Mesendoderm (in vitro differentiated cells): ENCODE data around the gene UBE2Q2.
"Not testable (repeated sequence)": the region's sequence is repeated elsewhere in the genome, so short reads cannot be mapped to it uniquely, and the experiment has no call there.

ENCODE experiments used
- DNase-seq: peaks from one replicate; pipeline ENCODE4 v3.0.0; 2013
- H2AK5ac ChIP-seq: 2 replicates; pipeline ENCODE4 v1.6.1; 2013; ENCODE audit warnings: low read length, inconsistent platforms
- H2BK120ac ChIP-seq: 2 replicates; pipeline ENCODE4 v1.6.1; 2013; ENCODE audit warnings: low read depth, mild to moderate bottlenecking, low read length, moderate library complexity, mixed read lengths
- H2BK15ac ChIP-seq: replicated peaks from 2 replicates; pipeline ENCODE4 v1.6.1; 2013; ENCODE audit warnings: low read depth, mild to moderate bottlenecking, moderate library complexity
- H2BK5ac ChIP-seq: 2 replicates; pipeline ENCODE4 v1.6.1; 2013; ENCODE audit warnings: low read length, inconsistent platforms
- H3K18ac ChIP-seq: 2 replicates; pipeline ENCODE4 v1.6.1; 2013; ENCODE audit warnings: mild to moderate bottlenecking, low read length, mixed read lengths
- H3K23ac ChIP-seq: one replicate; pipeline ENCODE4 v1.6.1; 2013; ENCODE audit warnings: low read length
- H3K27ac ChIP-seq: 2 replicates; pipeline ENCODE4 v1.5.1; 2013; ENCODE audit warnings: low read depth, mild to moderate bottlenecking, inconsistent platforms, low read length, moderate library complexity
- H3K27me3 ChIP-seq: 2 replicates; pipeline ENCODE4 v1.6.1; 2013; ENCODE audit warnings: low read length, control low read depth, mild to moderate bottlenecking, inconsistent platforms; ENCODE audit not compliant: insufficient read depth, poor library complexity
- H3K36me3 ChIP-seq: 2 replicates; pipeline ENCODE4 v1.6.1; 2013; ENCODE audit warnings: low read length, inconsistent platforms; ENCODE audit not compliant: control insufficient read depth, insufficient read depth
- H3K4ac ChIP-seq: one replicate; pipeline ENCODE4 v1.6.1; 2013; ENCODE audit warnings: low read depth, mild to moderate bottlenecking, low read length, moderate library complexity
- H3K4me1 ChIP-seq: 2 replicates; pipeline ENCODE4 v1.6.1; 2013; ENCODE audit warnings: low read depth, low read length, inconsistent platforms; ENCODE audit not compliant: control insufficient read depth
- H3K4me2 ChIP-seq: 2 replicates; pipeline ENCODE4 v1.6.1; 2013; ENCODE audit warnings: low read length
- H3K4me3 ChIP-seq: 2 replicates; pipeline ENCODE4 v1.5.1; 2013; ENCODE audit warnings: mild to moderate bottlenecking, low read length
- H3K56ac ChIP-seq: one replicate; pipeline ENCODE4 v1.6.1; 2013; ENCODE audit warnings: low read length
- H3K79me1 ChIP-seq: 2 replicates; pipeline ENCODE4 v1.6.1; 2013; ENCODE audit warnings: low read length, inconsistent platforms
- H3K79me2 ChIP-seq: 2 replicates; pipeline ENCODE4 v1.6.1; 2013; ENCODE audit warnings: mild to moderate bottlenecking, low read length; ENCODE audit not compliant: control insufficient read depth, insufficient read depth
- H3K9ac ChIP-seq: 2 replicates; pipeline ENCODE4 v1.6.1; 2013; ENCODE audit warnings: low read length, inconsistent platforms
- H4K5ac ChIP-seq: one replicate; pipeline ENCODE4 v1.6.1; 2013; ENCODE audit warnings: low read length
- H4K8ac ChIP-seq: one replicate; pipeline ENCODE4 v1.6.1; 2013; ENCODE audit warnings: low read depth, mild to moderate bottlenecking, control low read depth, low read length, moderate library complexity
- WGBS: extraction: QIAGEN DNeasy Blood & Tissue Kit; methylation state at CpG from one replicate; pipeline ENCODE4 v1.1.7; 2013; ENCODE audit warnings: low lambda C conversion rate, missing lambda C conversion rate; ENCODE audit not compliant: insufficient coverage; ENCODE audit errors: extremely low coverage; 5-methylcytosine and 5-hydroxymethylcytosine counted together

The UBE2Q2 gene

DNA sequence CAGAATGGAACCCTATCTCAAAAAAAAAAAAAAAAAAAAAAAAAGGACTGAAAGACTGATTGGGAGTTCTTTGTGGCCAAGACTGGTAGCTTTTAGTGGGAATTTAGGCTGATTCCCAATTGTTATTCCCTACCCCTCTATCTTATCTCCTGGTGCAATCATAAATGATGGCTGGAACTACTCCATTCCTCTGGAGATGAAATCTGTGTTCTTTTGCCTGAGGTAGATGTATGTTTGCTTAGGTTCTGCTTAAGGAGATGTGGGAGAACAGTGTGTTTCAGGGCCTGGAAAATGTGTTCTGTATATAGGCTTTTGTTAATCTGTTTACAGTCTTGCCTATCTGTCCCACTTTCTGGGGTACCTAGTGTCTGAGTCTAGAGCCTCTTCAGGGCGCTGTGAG is 19.5 kb downstream of the UBE2Q2 start:
- no peak overlapping the region for H4K8ac ChIP-seq
- no peak overlapping the region for H3K18ac ChIP-seq
- H3K9ac ChIP-seq: no peak overlapping the region
- peaks cover 1% of the 10 kb centered on the region for H3K79me2 ChIP-seq
- no peak overlapping the region for H2BK120ac ChIP-seq
- no peak overlapping the region for H2AK5ac ChIP-seq
- H3K79me1 ChIP-seq: peaks cover 10% of the 10 kb centered on the region
- H3K4ac ChIP-seq: no peak overlapping the region
- no peak overlapping the region for H3K4me3 ChIP-seq
- H3K27ac ChIP-seq: no peak overlapping the region
- no peaks in the 10 kb centered on the region for H3K27me3 ChIP-seq
- no peak overlapping the region for H2BK5ac ChIP-seq
- H3K36me3 ChIP-seq: no peaks in the 10 kb centered on the region
- H3K4me2 ChIP-seq: no peak overlapping the region
- no peak for DNase-seq
- no peak overlapping the region for H3K56ac ChIP-seq
- no CpG with 5 or more reads among the region's 1 CpG for WGBS
- H4K5ac ChIP-seq: no peak overlapping the region
- H3K4me1 ChIP-seq: no peaks in the 10 kb centered on the region
- H3K23ac ChIP-seq: no peak overlapping the region
- H2BK15ac ChIP-seq: no peak overlapping the region

GRCh38 chr15:75864213-75865059 is 21.2 kb downstream of the UBE2Q2 start:
- no peak overlapping the region for H2AK5ac ChIP-seq
- no peaks in the 10 kb centered on the region for H3K27me3 ChIP-seq
- H4K5ac ChIP-seq: no peak overlapping the region
- H3K4me2 ChIP-seq: no peak overlapping the region
- H3K56ac ChIP-seq: no peak overlapping the region
- H3K79me1 ChIP-seq: peaks cover 6% of the 10 kb centered on the region
- H3K4me1 ChIP-seq: no peaks in the 10 kb centered on the region
- no peak overlapping the region for H2BK120ac ChIP-seq
- H3K36me3 ChIP-seq: no peaks in the 10 kb centered on the region
- no peak overlapping the region for H3K27ac ChIP-seq
- DNase-seq: no peak
- no peak overlapping the region for H2BK5ac ChIP-seq
- no peak overlapping the region for H3K4me3 ChIP-seq
- H3K18ac ChIP-seq: no peak overlapping the region
- H3K9ac ChIP-seq: no peak overlapping the region
- peaks cover 1% of the 10 kb centered on the region for H3K79me2 ChIP-seq
- H3K4ac ChIP-seq: no peak overlapping the region
- no peak overlapping the region for H4K8ac ChIP-seq
- WGBS: no CpG with 5 or more reads among the region's 5 CpGs
- H2BK15ac ChIP-seq: no peak overlapping the region
- H3K23ac ChIP-seq: no peak overlapping the region

DNA sequence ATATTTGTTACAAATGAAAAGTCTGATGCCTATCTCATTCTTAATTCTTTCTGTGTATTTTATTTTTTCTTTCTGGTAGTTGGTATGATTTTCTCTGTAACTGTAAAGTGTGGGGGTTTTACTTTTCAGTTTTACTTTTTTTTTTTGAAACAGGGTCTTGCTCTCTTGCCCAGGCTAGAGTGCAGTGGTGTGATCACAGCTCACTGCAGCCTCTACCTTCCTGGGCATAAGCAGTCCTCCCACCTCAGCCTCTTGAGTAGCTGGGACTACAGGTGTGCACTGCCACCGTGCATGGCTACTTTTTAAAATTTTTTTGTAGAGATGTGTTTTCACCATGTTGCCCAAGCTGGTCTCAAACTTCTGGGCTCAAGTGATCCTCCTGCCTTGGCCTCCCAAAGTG is 22.8 kb downstream of the UBE2Q2 start:
- not testable (repeated sequence) for H3K18ac ChIP-seq, H3K79me2 ChIP-seq, H3K23ac ChIP-seq, H3K27ac ChIP-seq, H3K79me1 ChIP-seq, H3K4ac ChIP-seq, H4K5ac ChIP-seq, H3K36me3 ChIP-seq, H3K9ac ChIP-seq, H3K27me3 ChIP-seq, H2BK120ac ChIP-seq, H3K56ac ChIP-seq, H2BK15ac ChIP-seq, H3K4me1 ChIP-seq, H3K4me3 ChIP-seq, DNase-seq, H4K8ac ChIP-seq, H3K4me2 ChIP-seq, H2AK5ac ChIP-seq, H2BK5ac ChIP-seq
- no CpG with 5 or more reads among the region's 1 CpG for WGBS

DNA sequence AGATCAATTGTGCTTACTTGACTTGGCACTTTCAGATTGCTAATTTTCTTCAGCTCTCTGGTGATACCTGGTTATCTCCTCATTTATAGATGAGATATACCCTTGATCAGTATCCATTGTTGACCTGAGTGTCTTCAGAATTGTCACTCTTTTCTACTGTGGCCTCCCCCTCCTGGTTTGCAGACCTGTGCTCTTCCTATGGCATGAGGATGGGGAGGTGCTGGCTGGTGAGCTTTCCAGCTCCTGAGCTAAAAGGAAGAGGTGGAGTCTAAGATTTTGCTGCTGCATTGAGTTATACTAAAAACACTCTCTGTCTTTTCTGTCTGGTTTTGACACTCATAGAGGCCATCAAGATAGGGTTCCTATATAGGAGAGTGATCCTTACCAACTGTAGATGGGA is 23.7 kb downstream of the UBE2Q2 start:
- peak; percentile 42 for DNase-seq
- Histone ChIP-seq H3K4ac (no peak overlapping the region), H3K23ac (no peak overlapping the region), H3K4me2 (no peak overlapping the region), H4K5ac (no peak overlapping the region), H2BK5ac (no peak overlapping the region), H3K79me2 (no peaks in the 10 kb centered on the region), H3K4me1 (no peaks in the 10 kb centered on the region), H3K27me3 (no peaks in the 10 kb centered on the region), H2BK15ac (no peak overlapping the region), H4K8ac (no peak overlapping the region), H2BK120ac (no peak overlapping the region), H3K79me1 (peaks cover 3% of the 10 kb centered on the region), H3K56ac (no peak overlapping the region), H3K9ac (no peak overlapping the region), H3K18ac (no peak overlapping the region), H2AK5ac (no peak overlapping the region), H3K4me3 (no peak overlapping the region), H3K36me3 (no peaks in the 10 kb centered on the region), H3K27ac (no peak overlapping the region)

GRCh38 chr15:75867449-75867848 is 24.2 kb downstream of the UBE2Q2 start:
- no peak for DNase-seq
- Histone ChIP-seq H3K27ac (no peak overlapping the region), H3K27me3 (no peaks in the 10 kb centered on the region), H3K79me1 (peaks cover 2% of the 10 kb centered on the region), H3K9ac (no peak overlapping the region), H3K56ac (no peak overlapping the region), H3K4ac (no peak overlapping the region), H3K18ac (no peak overlapping the region), H2BK5ac (no peak overlapping the region), H4K8ac (no peak overlapping the region), H3K4me2 (no peak overlapping the region), H3K4me1 (no peaks in the 10 kb centered on the region), H2BK120ac (no peak overlapping the region), H3K36me3 (no peaks in the 10 kb centered on the region), H3K4me3 (no peak overlapping the region), H2AK5ac (no peak overlapping the region), H3K23ac (no peak overlapping the region), H3K79me2 (no peaks in the 10 kb centered on the region), H4K5ac (no peak overlapping the region), H2BK15ac (no peak overlapping the region)
- WGBS: no CpG with 5 or more reads among the region's 4 CpGs

GRCh38 chr15:75868019-75868418 is 24.8 kb downstream of the UBE2Q2 start:
- no peak overlapping the region for H3K4me3 ChIP-seq
- no peak overlapping the region for H4K5ac ChIP-seq
- H3K9ac ChIP-seq: no peak overlapping the region
- no CpG with 5 or more reads among the region's 3 CpGs for WGBS
- H2BK5ac ChIP-seq: no peak overlapping the region
- H3K79me1 ChIP-seq: peaks cover 2% of the 10 kb centered on the region
- H3K4ac ChIP-seq: no peak overlapping the region
- no peak overlapping the region for H2AK5ac ChIP-seq
- no peaks in the 10 kb centered on the region for H3K4me1 ChIP-seq
- no peaks in the 10 kb centered on the region for H3K79me2 ChIP-seq
- H3K27me3 ChIP-seq: no peaks in the 10 kb centered on the region
- H3K18ac ChIP-seq: no peak overlapping the region
- H2BK15ac ChIP-seq: no peak overlapping the region
- H3K27ac ChIP-seq: no peak overlapping the region
- H2BK120ac ChIP-seq: no peak overlapping the region
- no peak for DNase-seq
- H3K56ac ChIP-seq: no peak overlapping the region
- no peak overlapping the region for H3K23ac ChIP-seq
- no peaks in the 10 kb centered on the region for H3K36me3 ChIP-seq
- H3K4me2 ChIP-seq: no peak overlapping the region
- no peak overlapping the region for H4K8ac ChIP-seq
